Stimulated activated memory B cell treated with anti-CD40 and anti-IgM and Interleukin-4, amounts not matched to agents 10 μg/mL and 1 μg/mL and 100 μg/mL, for 72 hours (primary cell): ENCODE data around the gene MMP14.

Experiments used
- ATAC-seq: fragments of 150-1000 bp; cut with Tn5 transposase; 2 replicates; pipeline ENCODE4 v1.10.0; 2021
- H3K27ac Mint-ChIP-seq: one replicate; pipeline ENCODE4 v1.8.0; 2022; ENCODE audit warnings: mild to moderate bottlenecking, mixed read lengths
- H3K27me3 Mint-ChIP-seq: one replicate; pipeline ENCODE4 v1.8.0; 2022; ENCODE audit warnings: mixed read lengths
- H3K36me3 Mint-ChIP-seq: one replicate; pipeline ENCODE4 v1.8.0; 2022; ENCODE audit warnings: mixed read lengths
- H3K4me1 Mint-ChIP-seq: one replicate; pipeline ENCODE4 v1.8.0; 2022; ENCODE audit warnings: mixed read lengths
- H3K4me3 Mint-ChIP-seq: one replicate; pipeline ENCODE4 v1.8.0; 2022; ENCODE audit warnings: mild to moderate bottlenecking, moderate library complexity, mixed read lengths
- H3K9me3 Mint-ChIP-seq: one replicate; pipeline ENCODE4 v1.8.0; 2022; ENCODE audit warnings: mixed read lengths

The MMP14 gene

GRCh38 chr14:22892488-22892887, 56.1 kb downstream of the MMP14 start:
- Mint-ChIP-seq H3K9me3 (no peaks in the 10 kb centered on the region), H3K27ac (peak overlapping the region; percentile 63), H3K36me3 (peaks cover 16% of the 10 kb centered on the region), H3K27me3 (no peaks in the 10 kb centered on the region), H3K4me3 (no peak overlapping the region), H3K4me1 (peaks cover 23% of the 10 kb centered on the region)
- no peak for ATAC-seq

GRCh38 chr14:22893706-22894105, 57.3 kb downstream of the MMP14 start:
- H3K27ac Mint-ChIP-seq = no peak overlapping the region
- no peaks in the 10 kb centered on the region for H3K27me3 Mint-ChIP-seq
- peaks cover 26% of the 10 kb centered on the region for H3K36me3 Mint-ChIP-seq
- H3K4me3 Mint-ChIP-seq = no peak overlapping the region
- no peak for ATAC-seq
- peaks cover 12% of the 10 kb centered on the region for H3K4me1 Mint-ChIP-seq
- H3K9me3 Mint-ChIP-seq = no peaks in the 10 kb centered on the region

- no peak overlapping the region for H3K27ac Mint-ChIP-seq
- peaks cover 5% of the 10 kb centered on the region for H3K4me1 Mint-ChIP-seq
- ATAC-seq = no peak
- no peaks in the 10 kb centered on the region for H3K27me3 Mint-ChIP-seq
- peaks cover 21% of the 10 kb centered on the region for H3K36me3 Mint-ChIP-seq
- H3K4me3 Mint-ChIP-seq = no peak overlapping the region
- H3K9me3 Mint-ChIP-seq = no peaks in the 10 kb centered on the region
Measured at GRCh38 chr14:22895402-22895801, 59.0 kb downstream of the MMP14 start.

GRCh38 chr14:22896356-22896755, 60.0 kb downstream of the MMP14 start:
- Mint-ChIP-seq H3K36me3 (peaks cover 30% of the 10 kb centered on the region), H3K4me1 (peaks cover 7% of the 10 kb centered on the region), H3K4me3 (no peak overlapping the region), H3K27ac (peak overlapping the region; percentile 50), H3K9me3 (no peaks in the 10 kb centered on the region), H3K27me3 (no peaks in the 10 kb centered on the region)
- ATAC-seq = no peak

- peaks cover 34% of the 10 kb centered on the region for H3K36me3 Mint-ChIP-seq
- no peaks in the 10 kb centered on the region for H3K27me3 Mint-ChIP-seq
- peaks cover 7% of the 10 kb centered on the region for H3K4me1 Mint-ChIP-seq
- no peak overlapping the region for H3K4me3 Mint-ChIP-seq
- H3K27ac Mint-ChIP-seq = peak overlapping the region; percentile 50
- H3K9me3 Mint-ChIP-seq = no peaks in the 10 kb centered on the region
- no peak for ATAC-seq
Measured at GRCh38 chr14:22896760-22897159, 60.4 kb downstream of the MMP14 start.

- peak overlapping the region; percentile 50 for H3K27ac Mint-ChIP-seq
Measured at GRCh38 chr14:22897357-22897756, 61.0 kb downstream of the MMP14 start.

More at GRCh38 chr14:22897357-22897756, 61.0 kb downstream of the MMP14 start:
- Mint-ChIP-seq H3K9me3 (no peaks in the 10 kb centered on the region), H3K4me1 (peaks cover 7% of the 10 kb centered on the region), H3K4me3 (no peak overlapping the region), H3K27me3 (no peaks in the 10 kb centered on the region), H3K36me3 (peaks cover 40% of the 10 kb centered on the region)
- no peak for ATAC-seq
